ENCODE results near the gene STOM. TPM values are rescaled to one million over a fixed set of nuclear protein-coding genes. Genes with fewer than 3 reads are reported as not detected.

Gene STOM
- total and polyA plus RNA-seq, 11 donors, result 125 to 239 (median 148) TPM

GRCh38 chr9:121289772-121290370 lies 80.2 kb downstream of the STOM start:
- Histone ChIP-seq H3K27me3 (no peaks in the 10 kb centered on the region), H3K4me1 (peaks cover 38 to 95% (median 78%) of the 10 kb centered on the region in 12 donors), H3K9me3 (no peaks in the 10 kb centered on the region), H3K4me3 (peak overlapping the region in 2 of 12 donors; percentile 1 to 7), H3K36me3 (peaks cover 0 to 13% (median 0%) of the 10 kb centered on the region in 9 donors), H3K27ac (peak overlapping the region; percentile 96 to 100 (median 98))
- ATAC-seq, result no peak
- TF ChIP-seq POLR2A (IDR thresholded peaks at IDR 0.05), result no peak
- WGBS, 4 donors, result 41 to 53% (median 49%) methylated on average over 7 of the region's 7 CpGs
- DNase-seq, result no peak
- intact Hi-C loops (cut with DNase I), result no loop called here

DNA sequence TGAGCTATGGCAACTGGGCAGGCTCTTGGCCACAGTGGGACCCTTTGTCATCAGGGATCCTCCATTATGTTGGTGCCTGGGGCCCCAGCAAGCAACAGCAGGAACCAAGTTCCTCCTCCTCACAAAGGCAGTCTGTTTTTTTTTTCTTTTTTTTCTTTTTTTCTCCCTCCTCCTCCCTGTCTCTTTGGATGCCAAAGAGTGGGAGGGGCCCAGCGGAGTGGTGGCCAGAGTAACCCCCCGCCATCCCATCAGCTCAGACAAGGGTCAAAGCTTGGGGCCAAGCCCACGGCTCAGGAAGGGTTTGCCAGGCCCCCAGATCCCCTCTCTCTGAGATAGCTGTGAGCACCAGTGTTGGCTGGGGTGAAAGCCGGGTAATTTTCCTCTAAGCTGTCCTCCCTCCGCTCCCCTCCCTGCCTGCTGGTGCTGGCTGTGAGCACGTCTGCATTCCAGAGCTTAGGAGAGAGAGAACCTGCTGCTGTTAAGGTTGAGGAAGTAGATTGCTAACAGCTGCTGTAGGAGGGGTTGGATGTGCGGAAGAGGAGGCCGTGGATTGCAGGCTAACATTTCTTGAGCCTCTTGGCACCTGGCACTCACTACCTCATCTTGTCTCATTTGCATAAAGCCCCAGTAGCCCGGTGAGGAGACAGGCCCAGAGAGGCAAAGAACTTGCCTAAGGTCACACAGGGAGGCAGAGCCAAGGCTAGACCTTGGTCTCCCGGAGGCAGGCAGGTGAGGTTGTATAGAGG lies 80.9 kb downstream of the STOM start:
- DNase-seq (peak; percentile 56 to 87 (median 82)), ATAC-seq (peak in 3 of 4 donors; percentile 6 to 30 (median 24))
- 8 to 17% (median 14%) methylated on average over 10 of the region's 10 CpGs for WGBS, 4 donors
- Histone ChIP-seq H3K36me3 (peaks cover 0 to 12% (median 0%) of the 10 kb centered on the region in 9 donors), H3K27me3 (no peaks in the 10 kb centered on the region), H3K4me1 (peaks cover 37 to 95% (median 78%) of the 10 kb centered on the region in 12 donors), H3K4me3 (peak overlapping the region in 4 of 12 donors; percentile 1 to 32 (median 6)), H3K27ac (peak overlapping the region; percentile 96 to 100 (median 98)), H3K9me3 (no peaks in the 10 kb centered on the region)
- TF ChIP-seq POLR2A (IDR thresholded peaks at IDR 0.05), result no peak
- no peak for TF ChIP-seq CTCF (IDR thresholded peaks at IDR 0.05)
- intact Hi-C loops (cut with DNase I), result no loop called here

Other genes starting within 250 kb of the STOM start
- 10 to 100 TPM; 23.9 to 66.9 (median 51.7) TPM for gene RAB14, start 168.4 kb downstream of the STOM start, total RNA-seq
- gene RAB14, start 168.4 kb downstream of the STOM start, polyA plus RNA-seq, result 10 to 100 TPM; 15.8 to 37.0 TPM
- 1,000 to 10,000 TPM in 2 of 9 donors, 100 to 1,000 TPM in 7; 422 to 2,088 (median 703) TPM for gene GSN, start 102.1 kb downstream of the STOM start, total RNA-seq
- 100 to 1,000 TPM; 379 to 481 TPM for gene GSN, start 102.1 kb downstream of the STOM start, polyA plus RNA-seq
- 10 to 100 TPM in 4 of 9 donors, 1 to 10 TPM in 5; 1.9 to 47.7 (median 8.0) TPM for gene GGTA1, start 129.6 kb upstream of the STOM start, total RNA-seq
- 10 to 100 TPM in 1 of 2 donors, 1 to 10 TPM in 1; 1.8 to 23.9 TPM for gene GGTA1, start 129.6 kb upstream of the STOM start, polyA plus RNA-seq